Urothelium cell line (cell line): ENCODE data around the gene ADAM15.

Experiments used
- DNase-seq: peaks from one replicate; pipeline ENCODE4 v3.0.0; 2011; ENCODE audit warnings: low spot score, mixed read lengths
- FAIRE-seq: peaks from 2 replicates; lab custom pipeline; 2011; peaks lifted over from hg19 to GRCh38; lab: Jason Lieb, UNC

ADAM15 gene

DNA sequence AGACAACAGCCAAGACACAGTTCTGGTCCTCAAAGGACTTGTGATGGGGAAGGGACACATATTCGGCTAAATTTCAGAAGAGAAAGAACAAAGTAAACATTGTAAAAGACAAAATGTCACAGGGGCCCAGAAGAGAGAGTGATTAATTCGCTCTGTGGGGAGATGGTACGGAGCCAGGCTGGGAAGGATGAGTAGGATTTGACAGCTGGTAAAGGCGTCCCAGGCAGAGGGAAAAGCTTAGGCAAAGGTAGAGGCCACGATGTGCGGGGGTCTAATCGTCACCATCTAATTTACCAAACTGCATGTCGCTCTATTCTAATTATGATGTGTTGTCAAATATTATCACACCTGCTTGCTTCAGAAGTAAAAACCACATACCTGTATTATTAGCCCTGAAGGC lies 59.3 kb downstream of the ADAM15 start:
- no peak for DNase-seq
- FAIRE-seq: no peak

DNA sequence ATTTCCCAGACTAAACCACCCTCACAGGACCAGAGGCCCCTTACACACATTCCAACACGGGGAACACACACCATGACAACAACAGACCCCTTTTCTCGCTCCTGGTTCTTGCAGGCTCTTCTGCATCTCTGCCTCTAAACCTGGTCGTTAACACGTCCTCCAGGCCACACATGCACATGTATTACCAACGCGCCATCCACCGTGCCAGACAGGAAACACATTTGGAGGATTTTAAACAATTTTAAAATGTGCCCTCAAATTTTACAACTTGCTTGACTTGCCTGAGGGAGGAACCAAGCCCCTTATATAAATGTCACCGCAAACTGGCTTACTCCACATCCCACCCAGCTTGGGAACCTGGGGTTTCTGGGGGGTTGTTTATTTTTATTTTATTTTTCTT lies 59.7 kb downstream of the ADAM15 start:
- no peak for FAIRE-seq
- DNase-seq: no peak
